HEK293 (cell line): ENCODE measurements around the gene ABHD8.

Experiments
- BCL11A ChIP-seq: fragments of 450-650 bp; formaldehyde crosslinking; IDR thresholded peaks from 2 replicates; pipeline ENCODE4 v1.5.1; 2016; ENCODE audit warnings: low read depth, missing biosample characterization, missing genetic modification characterization
- CTCF ChIP-seq: fragments of 450-650 bp; formaldehyde crosslinking; IDR thresholded peaks from 2 replicates; pipeline ENCODE4 v1.5.1; 2016; ENCODE audit warnings: missing biosample characterization, missing genetic modification characterization
- GLI4 ChIP-seq: fragments of 450-650 bp; formaldehyde crosslinking; IDR thresholded peaks from 2 replicates; pipeline ENCODE4 v1.5.1; 2016; ENCODE audit warnings: missing biosample characterization, missing genetic modification characterization
- HIC1 ChIP-seq: fragments of 450-650 bp; formaldehyde crosslinking; IDR thresholded peaks from 2 replicates; pipeline ENCODE4 v1.5.1; 2016; ENCODE audit warnings: missing biosample characterization, missing genetic modification characterization
- PRDM1 ChIP-seq: fragments of 450-650 bp; formaldehyde crosslinking; IDR thresholded peaks from 2 replicates; pipeline ENCODE4; 2016; ENCODE audit warnings: missing biosample characterization, missing genetic modification characterization
- SCRT2 ChIP-seq: fragments of 450-650 bp; formaldehyde crosslinking; IDR thresholded peaks from 2 replicates; pipeline ENCODE4 v1.5.1; 2016; ENCODE audit warnings: missing biosample characterization, missing genetic modification characterization
- SP2 ChIP-seq: fragments of 450-650 bp; formaldehyde crosslinking; IDR thresholded peaks from 2 replicates; pipeline ENCODE4 v1.5.1; 2016; ENCODE audit warnings: missing biosample characterization, missing genetic modification characterization
- SP7 ChIP-seq: fragments of 450-650 bp; formaldehyde crosslinking; IDR thresholded peaks from 2 replicates; pipeline ENCODE4 v1.5.1; 2016; ENCODE audit warnings: missing biosample characterization, missing genetic modification characterization
- ZFP3 ChIP-seq: fragments of 450-650 bp; formaldehyde crosslinking; IDR thresholded peaks from 2 replicates; pipeline ENCODE4 v1.5.1; 2016; ENCODE audit warnings: low read depth, missing biosample characterization, missing genetic modification characterization
- ZNF155 ChIP-seq: fragments of 450-650 bp; formaldehyde crosslinking; IDR thresholded peaks from 2 replicates; pipeline ENCODE4 v1.5.1; 2016; ENCODE audit warnings: missing biosample characterization, missing genetic modification characterization
- ZNF16 ChIP-seq: fragments of 450-650 bp; formaldehyde crosslinking; IDR thresholded peaks from 2 replicates; pipeline ENCODE4 v1.5.1; 2016; ENCODE audit warnings: low read depth, missing biosample characterization, missing genetic modification characterization
- ZNF221 ChIP-seq: fragments of 450-650 bp; formaldehyde crosslinking; IDR thresholded peaks from 2 replicates; pipeline ENCODE4 v1.5.1; 2017; ENCODE audit warnings: missing biosample characterization, missing genetic modification characterization, borderline replicate concordance
- ZNF26 ChIP-seq: fragments of 450-650 bp; formaldehyde crosslinking; IDR thresholded peaks from 2 replicates; pipeline ENCODE4 v1.5.1; 2016; ENCODE audit warnings: missing biosample characterization, missing genetic modification characterization
- ZNF274 ChIP-seq, 2 experiments: fragments of 200-500 bp in 1 of 2; fragments of 450-650 bp in 1 of 2; sonication (Bioruptor generic) in 1 of 2; formaldehyde crosslinking in 1 of 2; IDR thresholded peaks; 2 replicates each; pipeline versions ENCODE4 v1.5.1 to v1.6.1; 2014 to 2016; ENCODE audit warnings: borderline replicate concordance in 1 of 2, inconsistent platforms in 1 of 2, low read length in 1 of 2, missing biosample characterization in 1 of 2, missing genetic modification characterization in 1 of 2
- ZNF280D ChIP-seq: fragments of 450-650 bp; formaldehyde crosslinking; IDR thresholded peaks from 2 replicates; pipeline ENCODE4 v1.5.1; 2016; ENCODE audit warnings: missing biosample characterization, missing genetic modification characterization
- ZNF324 ChIP-seq: fragments of 450-650 bp; formaldehyde crosslinking; IDR thresholded peaks from 2 replicates; pipeline ENCODE4 v1.5.1; 2016; ENCODE audit warnings: missing biosample characterization, missing genetic modification characterization
- ZNF350 ChIP-seq: fragments of 450-650 bp; formaldehyde crosslinking; IDR thresholded peaks from 2 replicates; pipeline ENCODE4 v1.5.0; 2017; ENCODE audit warnings: missing biosample characterization, mild to moderate bottlenecking, missing genetic modification characterization
- ZNF37A ChIP-seq: fragments of 450-650 bp; IDR thresholded peaks from 2 replicates; pipeline ENCODE4 v1.5.1; 2018; ENCODE audit warnings: missing biosample characterization, missing genetic modification characterization
- ZNF473 ChIP-seq: fragments of 450-650 bp; formaldehyde crosslinking; IDR thresholded peaks from 2 replicates; pipeline ENCODE4 v1.5.1; 2017; ENCODE audit warnings: missing biosample characterization, missing genetic modification characterization
- ZNF549 ChIP-seq: fragments of 450-650 bp; IDR thresholded peaks from 2 replicates; pipeline ENCODE4 v1.5.1; 2018; ENCODE audit warnings: missing biosample characterization, missing genetic modification characterization, mild to moderate bottlenecking, inconsistent platforms, moderate library complexity
- ZNF658 ChIP-seq: fragments of 450-650 bp; formaldehyde crosslinking; IDR thresholded peaks from 2 replicates; pipeline ENCODE4; 2016; ENCODE audit warnings: missing biosample characterization, missing genetic modification characterization
- ZNF660 ChIP-seq: fragments of 450-650 bp; IDR thresholded peaks from 2 replicates; pipeline ENCODE4 v1.5.1; 2018; ENCODE audit warnings: missing biosample characterization, mild to moderate bottlenecking, missing genetic modification characterization
- ZNF677 ChIP-seq: fragments of 450-650 bp; IDR thresholded peaks from 2 replicates; pipeline ENCODE4 v1.5.0; 2018; ENCODE audit warnings: missing biosample characterization, mild to moderate bottlenecking, missing genetic modification characterization, moderate library complexity
- ZNF785 ChIP-seq: fragments of 450-650 bp; formaldehyde crosslinking; IDR thresholded peaks from 2 replicates; pipeline ENCODE4 v1.5.1; 2016; ENCODE audit warnings: missing biosample characterization, missing genetic modification characterization

Gene ABHD8

GRCh38 chr19:17307876-17308377 is 4.7 kb upstream of the ABHD8 start (continued):
- TF ChIP-seq ZNF16 (tag by site-specific recombination) (peak; percentile 75), ZNF26 (no peak), ZNF658 (tag by site-specific recombination) (no peak), ZNF274 (IDR thresholded peaks at IDR 0.05; ENCODE audit: low read length) (no peak), ZNF274 (tag by site-specific recombination; IDR thresholded peaks at IDR 0.05; ENCODE audit: borderline replicate concordance) (no peak), ZFP3 (tag by site-specific recombination) (no peak), ZNF660 (tag by site-specific recombination) (no peak), ZNF280D (no peak), ZNF324 (no peak), SP2 (tag by site-specific recombination) (no peak), SP7 (no peak), CTCF (no peak), PRDM1 (tag by site-specific recombination) (no peak), SCRT2 (no peak), BCL11A (0 out of 2 replicates have a peak, but pooled peaks have one; percentile 14), ZNF549 (no peak), ZNF785 (no peak), ZNF37A (tag by site-specific recombination) (no peak), ZNF155 (tag by site-specific recombination) (no peak), GLI4 (tag by site-specific recombination) (no peak), ZNF473 (tag by site-specific recombination) (no peak), ZNF350 (tag by site-specific recombination) (no peak), ZNF677 (tag by site-specific recombination) (no peak), ZNF221 (tag by site-specific recombination) (no peak), HIC1 (tag by site-specific recombination) (0 out of 2 replicates have a peak, but pooled peaks have one; percentile 16)
